HG03175 (cell line): Measurements from ENCODE around the gene MKS1.

ENCODE experiments used
- ATAC-seq: cut with Tn5 transposase; IDR thresholded peaks from one replicate; pipeline ENCODE4 v1.9.1; 2021; ENCODE audit warnings: mild to moderate bottlenecking, moderate library complexity; ENCODE audit not compliant: unreplicated experiment

The MKS1 gene

GRCh38 chr17:58172369-58173071 lies 46.5 kb downstream of the MKS1 start:
- no peak for ATAC-seq

- ATAC-seq, result no peak
Measured at GRCh38 chr17:58170622-58171021, 48.4 kb downstream of the MKS1 start.

GRCh38 chr17:58166682-58167081 lies 52.4 kb downstream of the MKS1 start, which contains the start of gene OR4D2:
Gene OR4D2 (plus strand): TSS chr17:58166982. CDS start chr17:58169656, 2,674 bp downstream.
- no peak for ATAC-seq

- no peak for ATAC-seq
Measured at GRCh38 chr17:58165981-58166380, 53.1 kb downstream of the MKS1 start.

GRCh38 chr17:58161566-58161965 lies 57.5 kb downstream of the MKS1 start:
- ATAC-seq, result no peak

GRCh38 chr17:58158181-58158580 lies 60.9 kb downstream of the MKS1 start:
- ATAC-seq, result no peak

- no peak for ATAC-seq
Measured at GRCh38 chr17:58156839-58157803, 61.9 kb downstream of the MKS1 start.
